A673 (cell line): ENCODE data around the gene EIF4EBP3. TPM values are rescaled to one million over a fixed set of nuclear protein-coding genes. Genes with fewer than 3 reads are reported as not detected.

ENCODE experiments used
- BruUV-seq: library from RNA; stranded (reverse); fragments of 400-500 nt; replicated peaks from 2 replicates; lab custom pipeline; 2021; lab: Mats Ljungman, UMichigan
- CTCF ChIA-PET: fragments of 300-600 bp; sonication (Branson Sonifier 250); formaldehyde crosslinking; loops from one replicate; lab custom pipeline; 2022; ENCODE audit warnings: antibody characterized with exemption; lab: Charles Lee
- POLR2A ChIA-PET: fragments of 300-600 bp; sonication (Branson Sonifier 250); formaldehyde crosslinking; loops from one replicate; lab custom pipeline; 2022; ENCODE audit warnings: antibody characterized with exemption; ENCODE audit not compliant: low non-redundant PET; lab: Charles Lee
- DNase-seq: peaks from one replicate; pipeline ENCODE4 v3.0.0-alpha.2; 2015; ENCODE audit warnings: low spot score
- H3K27ac ChIP-seq: fragments of 200-600 bp; sonication (generic); 2 replicates; pipeline ENCODE4 v1.5.1; 2016; ENCODE audit warnings: mixed run types, low read depth, mild to moderate bottlenecking, mixed read lengths, antibody characterized with exemption, low read length; ENCODE audit not compliant: poor library complexity, severe bottlenecking
- H3K27me3 ChIP-seq: fragments of 200-600 bp; sonication (generic); replicated peaks from 2 replicates; pipeline ENCODE4 v1.6.1; 2017; ENCODE audit warnings: mixed run types, low read depth, mild to moderate bottlenecking, mixed read lengths, antibody characterized with exemption, low read length; ENCODE audit not compliant: insufficient read depth, poor library complexity
- H3K36me3 ChIP-seq: fragments of 200-600 bp; sonication (generic); 2 replicates; pipeline ENCODE4 v1.6.1; 2016; ENCODE audit warnings: mixed run types, mild to moderate bottlenecking, mixed read lengths, antibody characterized with exemption, low read length; ENCODE audit not compliant: insufficient read depth, poor library complexity, severe bottlenecking
- H3K4me1 ChIP-seq: fragments of 200-600 bp; sonication (generic); 2 replicates; pipeline ENCODE4 v1.6.1; 2017; ENCODE audit warnings: mixed run types, mild to moderate bottlenecking, mixed read lengths, antibody characterized with exemption, low read length; ENCODE audit not compliant: insufficient read depth, poor library complexity, severe bottlenecking
- H3K4me3 ChIP-seq: fragments of 200-600 bp; sonication (generic); 2 replicates; pipeline ENCODE4 v1.5.1; 2016; ENCODE audit warnings: low read depth, mixed run types, mild to moderate bottlenecking, mixed read lengths, low read length; ENCODE audit not compliant: poor library complexity, severe bottlenecking
- H3K9me3 ChIP-seq: fragments of 200-600 bp; sonication (generic); 2 replicates; pipeline ENCODE4 v1.6.1; 2016; ENCODE audit warnings: mixed run types, low read depth, mild to moderate bottlenecking, mixed read lengths, antibody characterized with exemption, low read length; ENCODE audit not compliant: poor library complexity, severe bottlenecking
- CTCF ChIP-seq: fragments of 300-800, 200-600 bp; sonication (generic); conservative IDR thresholded peaks from 2 replicates; pipeline ENCODE4 v1.5.1; 2017; ENCODE audit warnings: low read depth, mild to moderate bottlenecking, antibody characterized with exemption, low read length, moderate library complexity, mixed read lengths
- EZH2 ChIP-seq: fragments of 200-600 bp; sonication (generic); IDR thresholded peaks from 2 replicates; pipeline ENCODE4 v1.6.1; 2017; ENCODE audit warnings: borderline replicate concordance, low read depth, mild to moderate bottlenecking, mixed read lengths, antibody characterized with exemption, low read length; ENCODE audit not compliant: poor library complexity, severe bottlenecking
- intact Hi-C: fragments of 100-400 bp; cut with micrococcal nuclease; formaldehyde crosslinking; loops from one replicate; pipeline ENCODE4 v1.10.0; 2022; ENCODE audit not compliant: unreplicated experiment
- total RNA-seq: library from RNA; stranded (reverse); gene quantifications from 2 replicates; pipeline ENCODE4 v1.2.3, GENCODE V29; 2021

EIF4EBP3 gene
- total RNA-seq, 1 experiment from 2014 or later, result 7.6 TPM

DNA sequence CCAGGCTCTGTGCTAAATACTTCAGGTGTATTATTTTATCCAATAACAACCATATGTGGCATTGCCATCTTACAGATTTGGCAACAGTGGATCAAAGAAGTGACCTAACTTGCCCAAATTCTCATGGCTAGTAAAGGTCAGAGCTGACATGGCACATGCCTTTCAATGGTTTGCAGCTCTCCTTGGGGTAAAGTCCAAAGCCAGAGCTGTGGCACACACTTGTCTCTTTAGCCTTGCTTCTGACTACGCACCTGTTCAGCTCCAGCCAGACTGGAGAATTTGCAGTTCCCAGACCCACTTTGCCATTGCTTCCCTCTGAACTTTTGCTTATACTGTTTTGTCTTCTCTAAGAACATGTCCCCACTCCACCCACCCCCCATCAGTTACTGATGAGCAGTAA is 23.0 kb downstream of the EIF4EBP3 start:
- POLR2A ChIA-PET, result no interaction called here

DNA sequence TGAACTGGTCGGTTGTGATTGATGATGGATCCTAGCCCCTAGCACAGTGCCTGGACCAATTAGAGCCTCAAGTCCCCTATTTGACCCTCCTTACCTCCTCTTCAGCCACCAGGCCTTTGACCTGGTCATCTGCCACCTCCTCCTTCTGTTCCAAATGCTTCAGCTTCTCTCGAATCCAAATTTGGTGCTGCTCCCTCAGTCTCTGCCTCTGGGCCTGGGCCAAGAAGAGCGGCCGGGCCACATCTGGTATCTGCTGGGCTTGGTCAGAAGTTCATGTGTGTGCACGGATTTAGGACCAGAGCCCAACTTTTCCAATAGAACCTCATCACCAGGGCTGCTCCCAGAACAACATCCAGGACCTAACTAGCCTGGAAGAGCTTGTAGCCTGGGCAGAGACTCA is 23.6 kb downstream of the EIF4EBP3 start:
- TF ChIP-seq CTCF, result no peak
- intact Hi-C loops, result no loop called here
- DNase-seq, result no peak
- Histone ChIP-seq H3K4me1 (no peaks in the 10 kb centered on the region), H3K4me3 (no peak overlapping the region), H3K27ac (no peak overlapping the region), H3K36me3 (peaks cover 21% of the 10 kb centered on the region), H3K9me3 (no peaks in the 10 kb centered on the region), H3K27me3 (no peaks in the 10 kb centered on the region)
- no TSS peak for BruUV-seq
- CTCF ChIA-PET, result no interaction called here
- POLR2A ChIA-PET, result no interaction called here

More for the DNA sequence above, 23.0 kb downstream of the EIF4EBP3 start:
- peaks cover 5% of the 10 kb centered on the region for H3K4me1 ChIP-seq
- CTCF ChIA-PET, result no interaction called here
- H3K27ac ChIP-seq, result no peak overlapping the region
- TF ChIP-seq CTCF (no peak), EZH2 (no peak)
- no TSS peak for BruUV-seq
- no peaks in the 10 kb centered on the region for H3K9me3 ChIP-seq
- H3K27me3 ChIP-seq, result no peaks in the 10 kb centered on the region
- no peak for DNase-seq
- H3K36me3 ChIP-seq, result peaks cover 21% of the 10 kb centered on the region
- intact Hi-C loops, result no loop called here
- H3K4me3 ChIP-seq, result no peak overlapping the region

DNA sequence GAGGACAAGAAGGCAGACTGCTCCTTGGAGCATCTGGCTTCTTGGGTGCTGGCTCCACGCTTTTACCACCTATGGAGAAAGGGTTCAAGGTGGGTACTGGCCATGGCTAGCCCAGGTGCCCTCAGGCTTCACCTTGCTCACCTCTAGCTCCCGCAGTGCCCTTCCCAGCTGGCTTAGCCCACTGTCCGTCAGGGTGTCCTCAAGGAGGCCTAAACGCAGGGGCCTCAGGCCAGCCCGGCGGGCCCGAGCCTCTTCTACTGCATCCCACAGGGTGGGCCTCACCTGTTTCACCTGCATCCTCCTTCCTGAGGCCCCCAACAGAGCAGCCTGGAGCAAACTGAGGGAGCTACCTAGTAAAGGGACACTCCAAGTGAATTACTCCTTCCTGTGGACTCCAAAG is 26.2 kb downstream of the EIF4EBP3 start:
- no peak overlapping the region for H3K4me3 ChIP-seq
- no peaks in the 10 kb centered on the region for H3K9me3 ChIP-seq
- H3K36me3 ChIP-seq, result no peaks in the 10 kb centered on the region
- no peak for TF ChIP-seq EZH2
- TF ChIP-seq CTCF, result no peak
- H3K4me1 ChIP-seq, result no peaks in the 10 kb centered on the region
- no peak overlapping the region for H3K27ac ChIP-seq
- intact Hi-C loops, result no loop called here
- DNase-seq, result no peak
- CTCF ChIA-PET, result no interaction called here
- BruUV-seq, result no TSS peak
- no peaks in the 10 kb centered on the region for H3K27me3 ChIP-seq
- POLR2A ChIA-PET, result no interaction called here
